PC-9 (cell line): Measurements from ENCODE around the gene SLC9A9. TPM values are rescaled to one million over a fixed set of nuclear protein-coding genes. Genes with fewer than 3 reads are reported as not detected.

ENCODE experiments used
- BruUV-seq: library from RNA; stranded (reverse); fragments of 400-500 nt; replicated peaks from 2 replicates; lab custom pipeline; 2021; lab: Mats Ljungman, UMichigan
- CTCF ChIA-PET: fragments of 300-600 bp; sonication (Branson Sonifier 250); formaldehyde crosslinking; loops from one replicate; lab custom pipeline; 2022; ENCODE audit warnings: antibody characterized with exemption; lab: Charles Lee
- POLR2A ChIA-PET: fragments of 300-600 bp; sonication (Branson Sonifier 250); formaldehyde crosslinking; loops from one replicate; lab custom pipeline; 2022; ENCODE audit warnings: antibody characterized with exemption; ENCODE audit not compliant: unreplicated experiment; lab: Charles Lee
- DNase-seq, 2 experiments: peaks; one replicate each; pipeline versions ENCODE4 v3.0.0 to v3.0.0-alpha.2; 2015 to 2022; ENCODE audit warnings: mixed read lengths in 1 of 2
- H2AFZ ChIP-seq: fragments of 200-600 bp; sonication (generic); 2 replicates; pipeline ENCODE4 v1.8.1; 2017; ENCODE audit warnings: antibody characterized with exemption
- H3F3A ChIP-seq: fragments of 200-600 bp; sonication (generic); 2 replicates; pipeline ENCODE4 v1.8.1; 2017; ENCODE audit warnings: antibody characterized with exemption, mild to moderate bottlenecking, low read depth; ENCODE audit not compliant: insufficient read depth
- H3K27ac ChIP-seq: fragments of 200-600 bp; sonication (generic); 2 replicates; pipeline ENCODE4 v1.6.1; 2016; ENCODE audit warnings: mixed run types
- H3K27me3 ChIP-seq: fragments of 200-600 bp; sonication (generic); 2 replicates; pipeline ENCODE4 v1.6.1; 2016; ENCODE audit warnings: low read depth, mixed run types; ENCODE audit not compliant: insufficient read depth
- H3K36me3 ChIP-seq: fragments of 200-600 bp; sonication (generic); 2 replicates; pipeline ENCODE4 v1.6.1; 2016; ENCODE audit warnings: low read depth, mixed run types
- H3K4me1 ChIP-seq: fragments of 200-600 bp; sonication (generic); replicated peaks from 2 replicates; pipeline ENCODE4 v1.6.1; 2016; ENCODE audit warnings: mixed run types; ENCODE audit not compliant: insufficient read depth
- H3K4me2 ChIP-seq: fragments of 200-600 bp; sonication (generic); 2 replicates; pipeline ENCODE4 v1.6.1; 2017; ENCODE audit warnings: mixed run types
- H3K4me3 ChIP-seq: fragments of 200-600 bp; sonication (generic); 2 replicates; pipeline ENCODE4 v1.6.1; 2016; ENCODE audit warnings: mixed run types
- H3K79me2 ChIP-seq: fragments of 200-600 bp; sonication (generic); 2 replicates; pipeline ENCODE4 v1.6.1; 2017; ENCODE audit warnings: low read depth, mixed run types
- H3K9me2 ChIP-seq: fragments of 200-600 bp; sonication (generic); 2 replicates; pipeline ENCODE4 v1.8.1; 2017; ENCODE audit warnings: mild to moderate bottlenecking; ENCODE audit not compliant: insufficient read depth
- H3K9me3 ChIP-seq: fragments of 200-600 bp; sonication (generic); 2 replicates; pipeline ENCODE4 v1.8.1; 2016; ENCODE audit warnings: low read depth; ENCODE audit not compliant: insufficient read depth
- H4K20me1 ChIP-seq: fragments of 200-600 bp; sonication (generic); 2 replicates; pipeline ENCODE4 v1.8.1; 2017; ENCODE audit not compliant: insufficient read depth
- EZH2 ChIP-seq: fragments of 200-600 bp; sonication (generic); IDR thresholded peaks from 2 replicates; pipeline ENCODE4 v1.8.0; 2017; ENCODE audit warnings: antibody characterized with exemption, low read depth
- intact Hi-C: fragments of 100-400 bp; cut with micrococcal nuclease; formaldehyde crosslinking; loops from one replicate; pipeline ENCODE4 v1.10.0; 2022; ENCODE audit not compliant: unreplicated experiment
- total RNA-seq: library from RNA; stranded (reverse); gene quantifications from 2 replicates; pipeline ENCODE4 v1.2.3, GENCODE V29; 2021
- TF ChIP-seq, protein P1 (sequence below): fragments of 200-600 bp; sonication (generic); conservative IDR thresholded peaks from 2 replicates; pipeline ENCODE4 v1.6.1; 2017; ENCODE audit warnings: mixed run types, antibody characterized with exemption, mild to moderate bottlenecking, moderate library complexity

Gene SLC9A9
- total RNA-seq, 1 experiment from 2014 or later: 1.7 TPM

GRCh38 chr3:143769616-143770015, 78.7 kb downstream of the SLC9A9 start:
- Histone ChIP-seq H3K27ac (no peak overlapping the region), H3K27me3 (no peaks in the 10 kb centered on the region), H4K20me1 (no peaks in the 10 kb centered on the region), H3K4me1 (no peaks in the 10 kb centered on the region), H3K9me2 (no peaks in the 10 kb centered on the region), H3K4me2 (no peak overlapping the region), H3K9me3 (no peaks in the 10 kb centered on the region), H3K36me3 (no peaks in the 10 kb centered on the region), H3K4me3 (no peak overlapping the region), H3F3A (no peaks in the 10 kb centered on the region), H3K79me2 (no peaks in the 10 kb centered on the region), H2AFZ (no peak overlapping the region)
- DNase-seq: no peak
- intact Hi-C loops: no loop called here
- POLR2A ChIA-PET: interaction anchor here (0.5 kb wide), 1 partner anchor 1886 kb away, joined by 4 read pairs; no protein-coding TSS in a partner anchor
- no peak for TF ChIP-seq EZH2
- TF ChIP-seq, protein P1, sequence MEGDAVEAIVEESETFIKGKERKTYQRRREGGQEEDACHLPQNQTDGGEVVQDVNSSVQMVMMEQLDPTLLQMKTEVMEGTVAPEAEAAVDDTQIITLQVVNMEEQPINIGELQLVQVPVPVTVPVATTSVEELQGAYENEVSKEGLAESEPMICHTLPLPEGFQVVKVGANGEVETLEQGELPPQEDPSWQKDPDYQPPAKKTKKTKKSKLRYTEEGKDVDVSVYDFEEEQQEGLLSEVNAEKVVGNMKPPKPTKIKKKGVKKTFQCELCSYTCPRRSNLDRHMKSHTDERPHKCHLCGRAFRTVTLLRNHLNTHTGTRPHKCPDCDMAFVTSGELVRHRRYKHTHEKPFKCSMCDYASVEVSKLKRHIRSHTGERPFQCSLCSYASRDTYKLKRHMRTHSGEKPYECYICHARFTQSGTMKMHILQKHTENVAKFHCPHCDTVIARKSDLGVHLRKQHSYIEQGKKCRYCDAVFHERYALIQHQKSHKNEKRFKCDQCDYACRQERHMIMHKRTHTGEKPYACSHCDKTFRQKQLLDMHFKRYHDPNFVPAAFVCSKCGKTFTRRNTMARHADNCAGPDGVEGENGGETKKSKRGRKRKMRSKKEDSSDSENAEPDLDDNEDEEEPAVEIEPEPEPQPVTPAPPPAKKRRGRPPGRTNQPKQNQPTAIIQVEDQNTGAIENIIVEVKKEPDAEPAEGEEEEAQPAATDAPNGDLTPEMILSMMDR: no peak
- no TSS peak for BruUV-seq
- CTCF ChIA-PET: no interaction called here

- TF ChIP-seq, protein P1: no peak
- no peak for TF ChIP-seq EZH2
- DNase-seq: no peak
- no peaks in the 10 kb centered on the region for H3K27me3 ChIP-seq
- no peak overlapping the region for H3K4me2 ChIP-seq
- no peaks in the 10 kb centered on the region for H3K9me3 ChIP-seq
- ChIA-PET POLR2A (no interaction called here), CTCF (no interaction called here)
- BruUV-seq: no TSS peak
- no peak overlapping the region for H2AFZ ChIP-seq
- no peak overlapping the region for H3K4me3 ChIP-seq
- H4K20me1 ChIP-seq: no peaks in the 10 kb centered on the region
- no peaks in the 10 kb centered on the region for H3F3A ChIP-seq
- no peak overlapping the region for H3K27ac ChIP-seq
- intact Hi-C loops: no loop called here
- H3K79me2 ChIP-seq: no peaks in the 10 kb centered on the region
- H3K9me2 ChIP-seq: no peaks in the 10 kb centered on the region
- no peaks in the 10 kb centered on the region for H3K4me1 ChIP-seq
- H3K36me3 ChIP-seq: no peaks in the 10 kb centered on the region
These were observed 83.4 kb downstream of the SLC9A9 start for GRCh38 chr3:143764840-143765239.

GRCh38 chr3:143763564-143764162, 84.6 kb downstream of the SLC9A9 start:
- ChIA-PET CTCF (interaction anchor here (0.6 kb wide), 1 partner anchor 133 kb away, joined by 3 read pairs; no protein-coding TSS in a partner anchor), POLR2A (interaction anchor here (0.6 kb wide), 1 partner anchor 456 kb away, joined by 3 read pairs; no protein-coding TSS in a partner anchor)
- Histone ChIP-seq H3K4me1 (no peaks in the 10 kb centered on the region), H2AFZ (no peak overlapping the region), H3F3A (no peaks in the 10 kb centered on the region), H4K20me1 (no peaks in the 10 kb centered on the region), H3K9me2 (no peaks in the 10 kb centered on the region), H3K4me2 (no peak overlapping the region), H3K79me2 (no peaks in the 10 kb centered on the region), H3K27ac (no peak overlapping the region), H3K27me3 (no peaks in the 10 kb centered on the region), H3K4me3 (no peak overlapping the region), H3K36me3 (no peaks in the 10 kb centered on the region), H3K9me3 (no peaks in the 10 kb centered on the region)
- no TSS peak for BruUV-seq
- TF ChIP-seq, protein P1: peak; percentile 52
- TF ChIP-seq EZH2: no peak
- DNase-seq: no peak
- intact Hi-C loops: no loop called here
